Fibroblast of mammary gland (primary cell): ENCODE measurements around the gene SOCS2.

ENCODE experiments used
- DNase-seq: peaks from one replicate; pipeline ENCODE4 v3.0.0-alpha.2; 2010; ENCODE audit warnings: low read depth
- H3K4me3 ChIP-seq: 2 replicates; pipeline ENCODE4 v1.5.1; 2011; ENCODE audit warnings: low read depth, mild to moderate bottlenecking, low read length, moderate library complexity; ENCODE audit not compliant: control insufficient read depth
- CTCF ChIP-seq: conservative IDR thresholded peaks from 2 replicates; pipeline ENCODE4 v1.5.1; 2011; ENCODE audit warnings: low read depth, low read length, inconsistent platforms; ENCODE audit not compliant: control insufficient read depth, insufficient read depth

SOCS2 gene

DNA sequence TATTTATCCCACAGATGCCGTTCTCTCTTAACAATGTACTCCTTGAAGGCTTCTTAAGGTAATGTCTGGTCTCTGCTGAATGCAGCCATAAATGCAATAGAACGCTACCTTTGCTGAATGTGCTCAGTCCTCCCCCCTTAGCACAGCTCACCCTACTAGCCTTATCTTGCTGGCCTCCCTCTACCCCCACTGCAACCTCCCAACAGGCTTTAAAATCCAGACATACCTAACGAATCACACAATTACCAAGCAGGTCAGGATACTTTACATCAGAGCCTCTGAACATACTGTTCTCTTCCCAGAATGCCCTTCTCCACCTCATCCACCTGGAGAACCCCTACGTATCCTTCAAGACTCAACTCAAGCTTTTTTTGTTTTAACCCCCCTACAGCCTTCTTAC is 53.7 kb downstream of the SOCS2 start:
- H3K4me3 ChIP-seq, result no peak overlapping the region
- DNase-seq, result no peak
- no peak for TF ChIP-seq CTCF
